Osteocyte (in vitro differentiated cells): Measurements from ENCODE around the gene COL9A3. TPM values are rescaled to one million over a fixed set of nuclear protein-coding genes. Genes with fewer than 3 reads are reported as not detected.

Experiments used
- DNase-seq: peaks from one replicate; pipeline ENCODE4 v3.0.0; 2021; ENCODE audit warnings: mixed read lengths; ENCODE audit not compliant: unreplicated experiment; ENCODE audit errors: extremely low spot score
- H3K27ac Mint-ChIP-seq: one replicate; pipeline ENCODE4 v1.8.0; 2021; ENCODE audit warnings: mild to moderate bottlenecking, mixed read lengths; ENCODE audit not compliant: unreplicated experiment
- H3K27me3 Mint-ChIP-seq: one replicate; pipeline ENCODE4 v1.8.0; 2021; ENCODE audit warnings: mixed read lengths; ENCODE audit not compliant: unreplicated experiment
- H3K36me3 Mint-ChIP-seq: one replicate; pipeline ENCODE4 v1.8.0; 2021; ENCODE audit warnings: mixed read lengths; ENCODE audit not compliant: unreplicated experiment
- H3K4me1 Mint-ChIP-seq: one replicate; pipeline ENCODE4 v1.8.0; 2021; ENCODE audit warnings: mixed read lengths; ENCODE audit not compliant: unreplicated experiment
- H3K4me3 Mint-ChIP-seq: one replicate; pipeline ENCODE4 v1.8.0; 2021; ENCODE audit warnings: mild to moderate bottlenecking, moderate library complexity, mixed read lengths; ENCODE audit not compliant: unreplicated experiment
- H3K9me3 Mint-ChIP-seq: one replicate; pipeline ENCODE4 v1.8.0; 2021; ENCODE audit warnings: mixed read lengths; ENCODE audit not compliant: unreplicated experiment
- total RNA-seq: library from RNA; stranded (reverse); gene quantifications from 2 replicates; pipeline ENCODE4 v1.2.1, GENCODE V29; 2021
- TF ChIP-seq, protein P1 (sequence below): fragments of 200-600 bp; sonication (generic); IDR thresholded peaks from 2 replicates; pipeline ENCODE4 v1.5.0; 2021; ENCODE audit warnings: antibody characterized with exemption, mild to moderate bottlenecking, moderate library complexity

COL9A3 gene
- total RNA-seq, 1 donor from 2014 or later: 1.7 TPM

DNA sequence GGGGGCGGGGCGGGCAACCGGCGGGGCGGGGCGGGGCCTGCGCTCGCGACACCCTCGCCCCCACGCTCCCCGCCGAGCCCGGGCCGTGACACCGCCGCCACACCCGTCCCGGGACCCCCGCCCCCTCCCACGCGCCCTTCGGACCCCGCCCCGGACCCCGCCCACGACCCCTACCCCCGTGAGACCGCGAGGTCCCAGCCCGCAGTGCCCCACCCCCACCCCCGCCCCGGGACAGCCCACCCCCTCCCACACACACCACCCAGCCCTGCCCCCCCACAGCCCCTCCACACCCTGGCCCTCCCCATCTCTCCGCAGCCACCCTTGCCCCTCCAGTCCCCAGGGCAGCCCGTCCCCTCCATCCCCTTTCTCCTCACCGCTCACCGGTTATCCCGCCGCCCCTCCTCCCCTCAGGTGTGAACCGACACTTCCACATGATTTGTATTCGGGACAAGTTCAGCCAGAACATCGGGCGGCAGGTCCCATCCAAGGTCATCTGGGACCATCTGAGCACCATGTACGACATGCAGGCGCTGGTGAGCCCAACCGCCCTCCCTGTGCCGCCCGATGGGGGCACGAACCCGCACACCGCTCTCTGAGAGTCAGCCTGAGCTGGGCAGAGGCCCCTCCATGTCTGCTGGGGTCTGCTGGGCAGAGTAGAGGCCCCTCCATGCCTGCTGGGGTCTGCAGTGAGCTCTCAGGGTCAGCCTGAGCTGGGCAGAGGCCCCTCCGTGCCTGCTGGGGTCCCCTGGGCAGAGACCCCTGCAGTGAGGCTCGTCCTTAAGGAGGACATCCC lies 20.0 kb upstream of the COL9A3 start:
- Mint-ChIP-seq H3K4me3 (peak overlapping the region; percentile 77), H3K36me3 (peaks cover 22% of the 10 kb centered on the region), H3K27me3 (no peaks in the 10 kb centered on the region), H3K27ac (peak overlapping the region; percentile 79), H3K4me1 (peaks cover 28% of the 10 kb centered on the region), H3K9me3 (no peaks in the 10 kb centered on the region)
- TF ChIP-seq, protein P1, sequence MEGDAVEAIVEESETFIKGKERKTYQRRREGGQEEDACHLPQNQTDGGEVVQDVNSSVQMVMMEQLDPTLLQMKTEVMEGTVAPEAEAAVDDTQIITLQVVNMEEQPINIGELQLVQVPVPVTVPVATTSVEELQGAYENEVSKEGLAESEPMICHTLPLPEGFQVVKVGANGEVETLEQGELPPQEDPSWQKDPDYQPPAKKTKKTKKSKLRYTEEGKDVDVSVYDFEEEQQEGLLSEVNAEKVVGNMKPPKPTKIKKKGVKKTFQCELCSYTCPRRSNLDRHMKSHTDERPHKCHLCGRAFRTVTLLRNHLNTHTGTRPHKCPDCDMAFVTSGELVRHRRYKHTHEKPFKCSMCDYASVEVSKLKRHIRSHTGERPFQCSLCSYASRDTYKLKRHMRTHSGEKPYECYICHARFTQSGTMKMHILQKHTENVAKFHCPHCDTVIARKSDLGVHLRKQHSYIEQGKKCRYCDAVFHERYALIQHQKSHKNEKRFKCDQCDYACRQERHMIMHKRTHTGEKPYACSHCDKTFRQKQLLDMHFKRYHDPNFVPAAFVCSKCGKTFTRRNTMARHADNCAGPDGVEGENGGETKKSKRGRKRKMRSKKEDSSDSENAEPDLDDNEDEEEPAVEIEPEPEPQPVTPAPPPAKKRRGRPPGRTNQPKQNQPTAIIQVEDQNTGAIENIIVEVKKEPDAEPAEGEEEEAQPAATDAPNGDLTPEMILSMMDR: no peak
- DNase-seq: no peak

DNA sequence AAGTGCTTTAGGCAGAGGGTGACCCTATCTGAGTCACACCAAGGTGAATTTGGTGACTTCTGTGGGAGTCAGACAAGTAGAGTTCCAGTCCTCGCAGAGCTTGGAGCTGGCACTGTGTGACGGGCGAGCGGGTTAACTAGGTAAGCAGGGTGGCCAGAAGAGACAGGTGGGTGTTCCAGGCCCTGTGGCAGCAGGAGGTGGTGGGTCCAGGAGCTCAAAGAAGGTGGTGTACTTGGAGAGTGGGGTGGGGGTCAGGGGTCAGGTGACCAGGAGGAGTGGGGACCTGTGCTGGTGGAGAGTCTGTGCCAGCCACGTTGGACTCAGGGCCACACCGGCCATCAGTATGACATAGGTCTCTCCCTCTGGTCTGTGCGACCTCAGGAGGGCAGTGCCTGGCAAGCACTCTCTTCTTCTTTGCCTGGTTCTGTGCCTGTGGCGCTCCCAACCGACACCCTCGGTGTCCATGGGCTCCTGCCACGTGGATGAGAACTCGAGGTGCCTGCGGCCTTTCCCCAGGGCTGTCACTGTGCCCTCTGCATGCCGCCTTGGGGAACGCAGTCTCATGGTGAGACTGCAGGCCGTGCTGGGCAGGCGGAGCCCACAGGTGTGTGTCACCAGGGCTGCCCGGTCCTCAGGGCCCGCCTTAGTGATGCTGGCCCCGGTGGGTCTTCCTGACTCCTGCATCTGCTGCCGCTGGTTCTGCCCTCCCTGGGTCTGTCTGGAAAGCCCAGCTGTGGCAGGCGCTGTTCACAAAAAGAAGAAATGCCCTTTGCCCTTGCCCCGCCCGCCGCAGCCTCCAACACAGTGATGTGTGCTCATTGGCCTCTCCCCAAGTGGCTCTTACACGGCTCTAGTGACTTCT lies 18.9 kb upstream of the COL9A3 start:
- Mint-ChIP-seq H3K4me3 (peak overlapping the region; percentile 77), H3K27ac (no peak overlapping the region), H3K9me3 (no peaks in the 10 kb centered on the region), H3K36me3 (peaks cover 22% of the 10 kb centered on the region), H3K27me3 (no peaks in the 10 kb centered on the region), H3K4me1 (peaks cover 25% of the 10 kb centered on the region)
- DNase-seq: no peak
- TF ChIP-seq, protein P1: no peak

DNA sequence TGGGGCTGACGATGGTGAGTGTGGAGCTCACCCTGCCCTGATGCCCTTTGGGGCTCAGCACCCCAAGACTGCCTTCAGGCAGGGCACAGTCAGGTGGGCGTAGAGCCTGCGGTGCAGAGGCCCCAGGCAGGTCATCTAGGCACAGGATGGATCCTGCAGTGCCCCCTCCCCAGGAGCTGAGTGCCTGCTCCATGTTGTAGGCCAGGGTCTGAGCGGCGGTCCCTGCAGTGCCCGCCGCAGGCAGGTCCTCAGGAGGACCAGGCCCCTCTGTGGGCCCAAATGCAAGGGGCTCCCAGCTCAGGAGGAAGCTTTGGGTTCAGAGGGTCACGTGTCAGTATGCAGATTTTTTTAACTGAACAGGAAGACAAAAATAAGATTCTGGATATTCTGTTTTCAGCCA lies 17.8 kb upstream of the COL9A3 start:
- Mint-ChIP-seq H3K27ac (no peak overlapping the region), H3K4me1 (peaks cover 21% of the 10 kb centered on the region), H3K9me3 (no peaks in the 10 kb centered on the region), H3K27me3 (no peaks in the 10 kb centered on the region), H3K36me3 (peaks cover 22% of the 10 kb centered on the region), H3K4me3 (no peak overlapping the region)
- no peak for DNase-seq
- TF ChIP-seq, protein P1: no peak

DNA sequence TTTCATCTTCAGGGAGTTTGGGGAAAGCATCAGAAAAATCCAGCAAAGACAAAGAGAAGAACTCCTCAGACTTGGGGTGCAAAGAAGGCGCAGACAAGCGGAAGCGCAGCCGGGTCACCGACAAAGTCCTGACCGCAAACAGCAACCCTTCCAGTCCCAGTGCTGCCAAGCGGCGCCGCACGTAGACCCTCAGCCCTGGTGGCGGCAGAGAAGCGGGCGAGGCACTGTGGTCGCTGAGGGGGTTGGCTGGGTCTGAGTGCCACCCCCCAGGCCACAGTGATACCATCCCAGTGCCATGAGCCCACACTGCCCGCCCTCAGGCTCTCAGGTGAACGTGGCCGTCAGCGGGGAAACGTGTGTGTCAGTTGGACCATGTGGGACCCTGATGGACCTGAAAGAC lies 17.4 kb upstream of the COL9A3 start:
- H3K4me3 Mint-ChIP-seq: no peak overlapping the region
- no peak for DNase-seq
- TF ChIP-seq, protein P1: no peak
- no peak overlapping the region for H3K27ac Mint-ChIP-seq
- H3K27me3 Mint-ChIP-seq: no peaks in the 10 kb centered on the region
- peaks cover 24% of the 10 kb centered on the region for H3K4me1 Mint-ChIP-seq
- no peaks in the 10 kb centered on the region for H3K9me3 Mint-ChIP-seq
- peaks cover 22% of the 10 kb centered on the region for H3K36me3 Mint-ChIP-seq

DNA sequence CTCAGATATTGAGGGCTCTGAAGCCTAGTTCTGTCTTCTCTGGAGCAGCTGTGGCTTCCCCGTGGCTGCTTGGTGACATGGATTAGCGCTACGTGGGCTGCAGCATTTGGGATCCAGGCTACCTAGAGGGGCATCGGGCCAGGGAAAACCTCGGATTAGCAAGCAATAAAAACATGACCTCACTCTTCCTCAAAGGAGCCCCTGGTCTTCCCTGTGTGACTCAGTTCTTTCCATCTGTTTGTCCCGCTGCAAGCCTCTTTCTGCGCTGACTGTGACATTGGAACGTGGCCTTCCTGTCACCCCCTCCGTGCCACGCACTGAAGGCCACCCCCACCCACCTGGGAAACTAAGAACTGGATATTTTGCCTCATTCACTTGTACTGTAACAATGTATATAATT lies 17.0 kb upstream of the COL9A3 start:
- peaks cover 22% of the 10 kb centered on the region for H3K36me3 Mint-ChIP-seq
- TF ChIP-seq, protein P1: no peak
- no peaks in the 10 kb centered on the region for H3K27me3 Mint-ChIP-seq
- no peak overlapping the region for H3K27ac Mint-ChIP-seq
- peaks cover 22% of the 10 kb centered on the region for H3K4me1 Mint-ChIP-seq
- no peak overlapping the region for H3K4me3 Mint-ChIP-seq
- no peaks in the 10 kb centered on the region for H3K9me3 Mint-ChIP-seq
- no peak for DNase-seq
